Lower leg skin (tissue), 4 donors: ENCODE measurements around the gene TBX10. TPM values are rescaled to one million over a fixed set of nuclear protein-coding genes. Genes with fewer than 3 reads are reported as not detected.
"Not testable (repeated sequence)": the region's sequence is repeated elsewhere in the genome, so short reads cannot be mapped to it uniquely, and the experiment has no call there.

Source experiments
- DNase-seq, 2 donors: peaks; one replicate each; pipeline ENCODE4 v3.0.0-alpha.2; 2019; ENCODE audit warnings: low spot score in 2 of 2
- H3K4me3 ChIP-seq: fragments of 200-600 bp; sonication (generic); 2 replicates; pipeline ENCODE4 v1.5.1; 2017; ENCODE audit warnings: mild to moderate bottlenecking, low read depth; ENCODE audit not compliant: poor library complexity, severe bottlenecking
- POLR2A ChIP-seq, 2 donors: fragments of 450-650 bp; IDR thresholded peaks; one replicate each; pipeline ENCODE4 v1.6.1; 2016 to 2017; ENCODE audit warnings: antibody characterized with exemption in 2 of 2, mild to moderate bottlenecking in 1 of 2, moderate library complexity in 1 of 2
- WGBS, 2 donors: methylation state at CpG; one replicate each; pipeline ENCODE4 v1.1.5; 2018; 5-methylcytosine and 5-hydroxymethylcytosine counted together
- intact Hi-C: fragments of 100-400 bp; cut with DNase I; formaldehyde crosslinking; loops from one replicate; pipeline ENCODE4 v1.15.0; 2023; ENCODE audit warnings: low total_unique reads
- total RNA-seq, 4 donors: library from RNA; depleted of rRNA; stranded (reverse); fragments of >200 nt; gene quantifications; one replicate each; pipeline ENCODE4 v1.1.0, GENCODE V29; 2016
- TF ChIP-seq, protein P1 (sequence below), 3 donors: fragments of 450-650 bp; IDR thresholded peaks; one replicate each; pipeline ENCODE4 v1.5.1; 2016; ENCODE audit warnings: antibody characterized with exemption in 3 of 3, mild to moderate bottlenecking in 3 of 3, moderate library complexity in 2 of 3

TBX10 gene
- total RNA-seq, 4 donors from 2014 or later = not detected

- no peak overlapping the region for H3K4me3 ChIP-seq
- intact Hi-C loops = no loop called here
- DNase-seq = no peak
- TF ChIP-seq, protein P1, sequence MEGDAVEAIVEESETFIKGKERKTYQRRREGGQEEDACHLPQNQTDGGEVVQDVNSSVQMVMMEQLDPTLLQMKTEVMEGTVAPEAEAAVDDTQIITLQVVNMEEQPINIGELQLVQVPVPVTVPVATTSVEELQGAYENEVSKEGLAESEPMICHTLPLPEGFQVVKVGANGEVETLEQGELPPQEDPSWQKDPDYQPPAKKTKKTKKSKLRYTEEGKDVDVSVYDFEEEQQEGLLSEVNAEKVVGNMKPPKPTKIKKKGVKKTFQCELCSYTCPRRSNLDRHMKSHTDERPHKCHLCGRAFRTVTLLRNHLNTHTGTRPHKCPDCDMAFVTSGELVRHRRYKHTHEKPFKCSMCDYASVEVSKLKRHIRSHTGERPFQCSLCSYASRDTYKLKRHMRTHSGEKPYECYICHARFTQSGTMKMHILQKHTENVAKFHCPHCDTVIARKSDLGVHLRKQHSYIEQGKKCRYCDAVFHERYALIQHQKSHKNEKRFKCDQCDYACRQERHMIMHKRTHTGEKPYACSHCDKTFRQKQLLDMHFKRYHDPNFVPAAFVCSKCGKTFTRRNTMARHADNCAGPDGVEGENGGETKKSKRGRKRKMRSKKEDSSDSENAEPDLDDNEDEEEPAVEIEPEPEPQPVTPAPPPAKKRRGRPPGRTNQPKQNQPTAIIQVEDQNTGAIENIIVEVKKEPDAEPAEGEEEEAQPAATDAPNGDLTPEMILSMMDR (IDR thresholded peaks at IDR 0.05) = no peak
- no peak for TF ChIP-seq POLR2A (IDR thresholded peaks at IDR 0.05)
- WGBS, 2 donors = 88 to 94% methylated on average over 1 of the region's 1 CpG
Observed at GRCh38 chr11:67596753-67597300, 42.7 kb downstream of the TBX10 start.

- DNase-seq = no peak
- intact Hi-C loops = no loop called here
- H3K4me3 ChIP-seq = no peak overlapping the region
- WGBS, 2 donors = 65 to 70% methylated on average over 3 of the region's 3 CpGs
- no peak for TF ChIP-seq POLR2A (IDR thresholded peaks at IDR 0.05)
- TF ChIP-seq, protein P1 (IDR thresholded peaks at IDR 0.05) = no peak
Observed at GRCh38 chr11:67594480-67594879, 45.1 kb downstream of the TBX10 start.

DNA sequence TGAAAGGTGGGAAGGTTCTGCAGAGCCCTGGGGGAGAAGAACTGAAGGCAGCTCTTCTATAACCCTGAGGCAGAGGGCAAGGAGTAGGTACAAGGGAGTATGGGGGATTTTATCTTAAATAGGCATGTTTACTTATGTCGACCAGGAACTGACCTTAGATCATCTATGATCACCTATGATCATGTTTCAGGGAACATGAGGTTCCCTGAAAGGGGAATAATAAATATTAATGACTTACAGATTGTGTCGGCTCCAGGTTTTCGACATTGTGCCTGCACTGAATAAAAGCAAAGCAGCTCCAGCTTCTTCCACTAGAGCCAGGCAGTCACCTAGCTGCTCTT, 46.0 kb downstream of the TBX10 start:
- no peak overlapping the region for H3K4me3 ChIP-seq
- 38 to 42% methylated on average over 3 of the region's 3 CpGs for WGBS, 2 donors
- DNase-seq = no peak
- intact Hi-C loops = no loop called here
- TF ChIP-seq, protein P1 (IDR thresholded peaks at IDR 0.05) = no peak
- no peak for TF ChIP-seq POLR2A (IDR thresholded peaks at IDR 0.05)

DNA sequence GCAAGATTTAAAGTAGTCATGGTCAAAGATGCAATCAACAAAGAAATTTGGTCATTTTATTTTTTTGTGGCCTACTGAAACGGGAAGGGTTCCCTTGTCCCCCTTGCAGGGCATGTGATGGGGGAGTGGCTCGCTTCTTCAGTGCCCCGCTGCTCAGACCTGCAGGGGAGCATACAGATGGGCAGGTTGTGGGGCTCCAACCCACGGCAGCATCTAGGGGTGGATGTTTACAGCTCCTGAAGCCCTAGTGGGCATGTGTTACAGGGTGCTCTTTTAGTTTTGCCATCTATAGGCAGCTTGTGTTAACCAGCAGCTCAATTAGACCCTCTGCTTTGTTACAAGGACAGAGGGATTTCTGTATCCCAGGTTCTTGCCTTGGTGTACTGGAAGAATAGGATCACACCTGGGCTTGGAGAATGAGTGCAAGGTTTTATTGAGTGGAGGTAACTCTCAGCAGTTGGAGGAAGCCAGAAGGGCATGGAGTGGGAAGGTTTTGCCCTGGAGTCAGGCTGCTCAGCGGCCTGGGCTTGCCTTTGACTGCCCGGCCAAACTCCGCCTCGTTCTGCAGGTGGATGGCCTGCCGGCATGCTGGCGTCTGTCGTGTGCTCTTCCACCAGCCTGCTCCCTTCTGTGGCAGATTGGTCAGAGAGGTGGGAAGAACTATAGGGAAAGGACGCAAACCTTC, 46.5 kb downstream of the TBX10 start:
- no peak overlapping the region for H3K4me3 ChIP-seq
- DNase-seq = no peak
- intact Hi-C loops = no loop called here
- TF ChIP-seq POLR2A (IDR thresholded peaks at IDR 0.05) = no peak
- TF ChIP-seq, protein P1 (IDR thresholded peaks at IDR 0.05) = no peak
- 47 to 60% methylated on average over 7 to 12 of the region's 12 CpGs for WGBS, 2 donors

GRCh38 chr11:67588899-67589415, 50.6 kb downstream of the TBX10 start:
- 78 to 79% methylated on average over 11 of the region's 11 CpGs for WGBS, 2 donors
- H3K4me3 ChIP-seq, DNase-seq, intact Hi-C loops: not testable (repeated sequence)

DNA sequence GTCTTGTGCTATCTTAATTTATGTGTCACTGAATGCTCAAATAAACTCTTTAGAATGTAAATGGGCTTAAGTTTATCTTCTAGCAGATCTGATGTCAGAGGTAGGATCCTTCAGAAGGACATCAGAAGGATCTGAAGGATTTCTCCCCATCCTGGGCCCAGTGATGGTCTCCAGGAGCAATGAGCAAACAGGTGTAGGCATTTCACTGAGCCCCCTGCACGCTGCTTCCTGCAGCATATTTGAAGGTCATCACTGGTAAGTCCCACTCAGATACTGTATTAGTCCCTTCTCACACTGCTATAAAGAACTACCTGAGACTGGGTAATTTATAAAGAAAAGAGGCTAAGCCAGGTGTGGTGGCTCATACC, 51.4 kb downstream of the TBX10 start:
- 83 to 100% methylated on average over 1 of the region's 1 CpG for WGBS, 2 donors
- no peak for TF ChIP-seq POLR2A (IDR thresholded peaks at IDR 0.05)
- TF ChIP-seq, protein P1 (IDR thresholded peaks at IDR 0.05) = no peak
- DNase-seq = no peak
- intact Hi-C loops = no loop called here
- no peak overlapping the region for H3K4me3 ChIP-seq
